Cardiac fibroblast (primary cell): ENCODE measurements around the gene CACNB2.

Experiments
- DNase-seq, 2 donors: peaks; one replicate each; pipeline versions ENCODE4 v3.0.0 to v3.0.0-alpha.2; 2010; ENCODE audit warnings: low read depth in 2 of 2
- H3K4me3 ChIP-seq, 2 donors: replicated peaks in 1 of 2; 1 replicate in 1 of 2; 2 replicates in 1 of 2; pipeline ENCODE4 v1.5.1; 2011; ENCODE audit warnings: low read depth in 2 of 2, low read length in 2 of 2, mild to moderate bottlenecking in 2 of 2, moderate library complexity in 1 of 2
- CTCF ChIP-seq: IDR thresholded peaks from one replicate; pipeline ENCODE4 v1.5.1; 2011; ENCODE audit warnings: low read depth, mild to moderate bottlenecking, low read length, inconsistent platforms

CACNB2 gene

GRCh38 chr10:18294633-18295032 lies 154.4 kb downstream of the CACNB2 start:
- H3K4me3 ChIP-seq: no peak overlapping the region
- no peak for DNase-seq
- TF ChIP-seq CTCF: no peak

GRCh38 chr10:18297659-18298058 lies 157.4 kb downstream of the CACNB2 start:
- TF ChIP-seq CTCF: no peak
- DNase-seq: no peak
- no peak overlapping the region for H3K4me3 ChIP-seq

- H3K4me3 ChIP-seq: no peak overlapping the region
- no peak for TF ChIP-seq CTCF
- DNase-seq: no peak
Measured at GRCh38 chr10:18298256-18298655, 158.0 kb downstream of the CACNB2 start.

GRCh38 chr10:18303851-18304801 lies 163.9 kb downstream of the CACNB2 start:
- DNase-seq: no peak
- no peak overlapping the region for H3K4me3 ChIP-seq
- no peak for TF ChIP-seq CTCF

GRCh38 chr10:18306031-18306430 lies 165.8 kb downstream of the CACNB2 start:
- no peak for TF ChIP-seq CTCF
- H3K4me3 ChIP-seq: no peak overlapping the region
- no peak for DNase-seq

- peak; percentile 19 for DNase-seq
- no peak for TF ChIP-seq CTCF
- no peak overlapping the region for H3K4me3 ChIP-seq
Measured at GRCh38 chr10:18308600-18308999, 168.4 kb downstream of the CACNB2 start.
